Activated CD4-positive, alpha-beta T cell treated with anti-CD3 and anti-CD28 coated beads for 1 hour (primary cell): ENCODE results near the gene LIPI.
"Not testable (repeated sequence)": the region's sequence is repeated elsewhere in the genome, so short reads cannot be mapped to it uniquely, and the experiment has no call there.

Experiments
- DNase-seq: peaks from one replicate; pipeline ENCODE4 v3.0.0-alpha.2; 2020

Gene LIPI

GRCh38 chr21:14071902-14072734, 138.6 kb downstream of the LIPI start:
- DNase-seq = no peak

- DNase-seq = no peak
Measured at GRCh38 chr21:14070968-14071367, 139.8 kb downstream of the LIPI start.

GRCh38 chr21:14070049-14070893, 140.5 kb downstream of the LIPI start:
- no peak for DNase-seq

DNA sequence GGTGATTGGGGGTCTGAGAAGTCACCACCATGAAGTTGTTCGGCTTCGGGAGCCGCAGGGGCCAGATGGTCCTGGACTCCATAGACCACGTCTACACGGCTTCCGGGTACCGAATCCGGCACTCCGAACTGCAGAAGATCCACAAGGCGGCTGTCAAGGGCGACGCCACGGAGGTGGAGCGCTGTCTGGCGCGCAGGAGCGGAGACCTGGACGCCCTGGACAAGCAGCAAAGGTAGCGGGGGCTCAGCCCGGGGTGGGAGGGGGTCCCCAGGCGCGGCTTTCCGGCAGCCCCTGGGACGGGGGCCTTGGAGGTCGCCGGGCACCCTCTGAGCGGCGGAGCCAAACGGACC, 146.5 kb downstream of the LIPI start:
- DNase-seq = no peak

- not testable (repeated sequence) for DNase-seq
Measured at GRCh38 chr21:14063620-14064295, 147.0 kb downstream of the LIPI start.

DNA sequence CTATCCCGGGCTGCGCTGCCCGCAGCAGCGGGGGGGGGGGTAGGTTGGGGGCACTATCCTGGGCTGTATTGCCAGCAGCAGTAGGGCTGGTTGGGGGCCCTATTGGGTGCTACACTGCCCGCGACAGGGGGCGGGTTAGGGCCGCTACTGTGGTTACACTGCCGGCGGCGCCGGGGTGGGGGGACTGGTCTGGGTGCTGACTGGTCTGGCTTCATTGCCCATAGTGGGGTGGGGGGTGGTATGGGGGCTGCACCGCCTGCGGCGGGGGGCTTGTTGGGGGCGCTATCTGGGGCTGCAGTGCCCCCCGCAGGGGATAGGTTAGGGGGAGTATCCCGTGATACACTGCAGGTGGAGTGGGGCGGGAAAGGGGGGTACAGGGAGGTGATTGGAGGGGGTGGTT, 148.1 kb downstream of the LIPI start:
- not testable (repeated sequence) for DNase-seq

- DNase-seq = not testable (repeated sequence)
Measured at GRCh38 chr21:14061820-14062219, 148.9 kb downstream of the LIPI start.

DNA sequence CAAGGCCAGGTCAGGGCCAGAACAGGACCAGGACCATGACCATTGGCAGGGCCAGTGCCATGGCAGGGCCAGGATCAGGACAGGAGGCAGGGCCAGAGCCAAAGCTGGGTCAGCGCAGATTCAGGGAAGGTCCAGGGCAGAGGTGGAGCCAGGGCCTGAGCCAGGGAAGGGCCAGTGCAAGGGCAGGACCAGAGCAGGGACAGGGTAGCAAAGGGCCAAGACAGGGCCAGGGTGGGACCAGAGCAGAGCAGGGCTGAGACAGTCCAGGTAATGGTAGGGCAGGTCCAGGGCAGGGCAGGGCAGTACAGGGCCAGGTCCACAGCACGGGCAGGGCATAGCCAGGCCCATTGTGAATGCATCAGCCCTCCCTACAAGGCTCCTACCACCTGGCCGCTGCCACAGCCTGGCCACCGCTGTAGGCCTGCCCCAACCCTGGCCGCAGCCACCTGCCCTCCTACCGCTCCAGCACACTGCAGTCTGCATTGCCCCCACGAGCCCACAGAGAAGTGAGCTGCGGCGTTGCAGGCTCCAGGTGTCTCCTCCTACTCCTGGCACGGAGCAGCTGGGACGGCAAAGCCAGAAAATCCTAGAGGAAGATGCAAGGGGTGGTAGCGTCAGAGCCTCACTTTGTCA, 151.6 kb downstream of the LIPI start:
- not testable (repeated sequence) for DNase-seq
